Retina (tissue), 1 donor: ENCODE data around the gene EFNA1.
A peak's percentile ranks its signal among the peaks of the same experiment; 100 is the strongest.
"Not testable (repeated sequence)": the region's sequence is repeated elsewhere in the genome, so short reads cannot be mapped to it uniquely, and the experiment has no call there.

Experiments
- DNase-seq: peaks from one replicate; pipeline ENCODE4 v3.0.0-alpha.2; 2016

EFNA1 gene

DNA sequence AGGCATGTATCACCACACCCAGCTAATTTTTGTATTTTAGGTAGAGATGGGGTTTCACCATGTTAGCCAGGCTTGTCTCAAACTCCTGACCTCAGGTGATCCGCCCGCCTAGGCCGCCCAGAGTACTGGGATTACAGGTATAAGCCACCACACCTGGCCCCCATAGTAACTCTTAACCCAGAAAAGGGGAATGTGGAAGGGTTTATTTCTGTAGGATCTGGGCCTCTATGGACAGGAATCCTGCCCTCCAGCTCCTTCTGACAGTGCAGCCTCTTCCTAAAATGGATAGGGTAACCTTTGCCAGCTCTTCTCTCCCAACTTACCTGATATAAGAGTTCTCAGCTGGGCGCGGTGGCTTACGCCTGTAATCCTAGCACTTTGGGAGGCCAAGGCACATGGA, 35.0 kb downstream of the EFNA1 start:
- not testable (repeated sequence) for DNase-seq

DNA sequence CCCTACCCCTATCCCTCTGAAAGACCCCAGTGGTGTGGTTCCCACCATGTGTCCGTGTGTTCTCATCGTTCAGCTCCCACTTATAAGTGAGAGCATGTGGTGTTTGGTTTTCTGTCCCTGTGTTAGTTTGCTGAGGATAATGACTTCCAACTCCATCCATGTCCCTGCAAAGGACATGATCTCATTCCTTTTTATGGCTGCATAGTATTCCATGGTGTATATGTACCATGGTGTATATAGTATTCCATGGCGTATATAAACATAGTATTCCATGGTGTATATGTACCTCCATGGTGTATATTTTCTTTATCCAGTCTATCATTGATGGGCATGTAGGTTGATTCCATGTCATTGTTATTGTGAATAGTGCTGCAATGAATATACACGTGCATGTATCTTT, 36.1 kb downstream of the EFNA1 start:
- DNase-seq, result not testable (repeated sequence)

DNA sequence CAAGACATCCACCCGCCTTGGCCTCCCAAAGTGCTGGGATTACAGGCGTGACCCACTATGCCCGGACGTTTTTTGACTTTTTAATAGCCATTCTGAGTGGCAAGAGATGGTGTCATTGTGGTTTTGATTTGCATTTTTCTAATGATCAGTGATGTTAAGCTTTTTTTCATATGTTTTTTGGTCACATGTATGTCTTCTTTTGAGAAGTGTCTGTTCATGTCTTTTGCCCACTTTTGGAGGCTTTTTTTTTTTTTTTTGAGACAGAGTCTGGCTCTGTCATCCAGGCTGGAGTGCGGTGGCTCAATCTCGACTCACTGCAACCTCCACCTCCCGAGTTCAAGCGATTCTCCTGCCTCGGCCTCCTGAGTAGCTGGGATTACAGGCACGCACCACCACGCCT, 36.9 kb downstream of the EFNA1 start:
- DNase-seq, result not testable (repeated sequence)

DNA sequence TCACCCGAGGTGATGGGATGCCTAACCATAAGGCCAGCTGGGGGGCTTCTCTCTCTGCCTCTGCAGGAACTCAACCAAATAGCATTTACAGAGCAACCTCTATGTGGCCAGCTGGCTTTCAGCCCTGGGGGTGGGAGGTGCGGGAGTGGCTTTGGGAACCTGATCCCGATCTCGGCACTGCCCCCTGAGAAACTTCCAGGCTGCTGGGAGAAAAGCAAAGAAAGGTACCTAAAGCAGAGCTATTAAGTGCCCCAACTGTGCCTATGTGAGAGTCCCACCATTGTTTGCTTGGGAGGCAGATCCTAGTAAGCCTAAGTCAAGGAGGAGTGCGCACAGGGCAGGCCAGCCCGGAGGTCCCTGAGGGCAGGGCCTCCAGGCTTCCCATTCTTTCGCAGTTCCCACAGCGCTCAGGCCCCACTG, 38.4 kb downstream of the EFNA1 start:
- DNase-seq, result no peak

DNA sequence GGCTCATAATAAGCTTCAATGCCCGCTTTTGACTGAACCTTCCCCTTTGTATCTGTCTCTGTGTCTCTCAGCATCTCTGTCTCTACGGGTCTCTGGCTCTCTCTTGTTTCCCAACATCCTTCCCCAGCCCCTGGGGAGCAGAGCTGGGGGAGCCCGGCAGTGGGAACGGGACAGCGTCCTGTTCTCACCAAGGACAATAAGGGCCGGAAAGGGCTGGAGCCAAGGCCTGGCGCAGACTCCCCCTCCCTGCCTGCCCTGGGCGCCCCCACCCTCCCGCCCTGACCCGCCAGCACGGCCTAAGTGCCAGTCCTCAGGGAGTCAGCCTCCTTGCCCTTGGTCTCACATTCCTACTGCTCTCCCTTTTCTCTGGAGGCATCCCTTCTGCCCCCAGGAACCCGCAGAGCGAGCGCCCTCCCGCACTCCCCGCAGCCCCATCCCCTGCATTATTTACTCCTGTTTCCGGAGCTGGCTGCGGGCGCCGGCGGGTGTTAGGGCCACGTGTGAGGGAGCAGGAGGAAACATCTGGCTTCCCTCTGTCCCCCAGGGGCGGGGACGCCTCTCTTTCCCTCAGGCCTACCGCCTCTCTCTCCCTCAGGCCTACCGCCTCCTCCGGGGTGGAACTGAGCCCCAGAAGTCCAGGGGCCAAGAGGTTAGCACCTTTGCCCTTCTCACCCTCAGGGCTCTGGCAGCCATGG, 38.9 kb downstream of the EFNA1 start:
- DNase-seq, result peak; percentile 73

DNA sequence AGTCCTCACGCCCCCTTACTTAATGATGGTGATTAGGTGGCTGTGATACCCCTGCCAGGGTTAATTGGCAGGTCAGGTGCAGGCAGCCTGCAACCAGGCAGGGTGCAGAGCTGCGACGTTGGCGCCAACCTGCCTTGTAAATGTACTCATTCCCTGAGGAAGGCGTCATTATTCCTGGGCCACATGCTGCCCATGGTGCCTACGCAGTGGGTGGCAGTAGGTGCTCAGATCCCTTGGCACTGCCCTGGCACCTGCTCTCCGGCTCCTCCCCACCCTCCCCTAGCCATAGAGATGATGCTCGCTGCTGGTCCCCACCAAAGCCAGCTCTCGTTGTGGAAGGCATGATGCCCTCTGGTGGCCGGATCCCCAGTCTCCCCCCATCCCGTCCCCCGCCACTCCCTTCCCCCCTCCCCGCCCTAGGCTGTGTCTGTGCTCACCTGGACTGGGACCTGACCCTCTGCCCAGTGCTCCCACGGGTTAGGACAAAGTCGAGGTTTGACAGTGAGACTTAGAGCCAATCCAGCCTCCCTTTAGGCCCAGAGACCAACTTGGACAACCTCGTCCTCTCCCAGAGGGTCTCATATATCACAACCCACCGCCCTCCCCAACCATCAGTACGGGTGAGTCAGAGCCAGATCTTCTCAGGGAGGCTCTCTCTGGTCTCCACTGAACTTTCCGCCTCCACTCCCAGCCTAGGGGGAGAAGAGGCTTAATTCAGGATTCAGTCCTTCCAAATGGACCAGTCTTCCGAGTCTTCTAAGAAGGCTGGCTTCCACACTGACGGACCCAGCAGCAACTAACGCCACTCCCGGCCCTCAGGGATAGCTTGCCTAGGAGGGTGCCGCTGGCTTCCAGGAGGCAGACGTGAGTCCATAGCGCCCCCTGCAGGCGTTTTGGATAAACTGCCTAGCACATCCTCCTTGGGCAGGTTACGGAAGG, 39.8 kb downstream of the EFNA1 start:
- DNase-seq, result peak; percentile 91

DNA sequence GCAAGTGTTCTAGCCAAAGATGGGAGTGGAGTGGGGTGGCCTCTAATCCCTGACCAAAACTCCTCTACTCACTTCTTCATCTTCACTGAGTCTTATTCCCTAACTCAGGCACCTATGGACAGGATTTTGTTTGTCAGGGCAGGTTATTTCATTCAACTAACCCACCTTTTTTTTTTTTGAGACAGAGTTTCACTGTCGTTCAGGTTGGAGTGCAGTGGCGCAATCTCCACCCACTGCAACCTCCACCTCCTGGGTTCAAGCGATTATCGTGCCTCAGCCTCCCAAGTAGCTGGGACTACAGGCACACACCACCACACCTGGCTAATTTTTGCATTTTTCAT, 40.4 kb downstream of the EFNA1 start:
- not testable (repeated sequence) for DNase-seq

DNA sequence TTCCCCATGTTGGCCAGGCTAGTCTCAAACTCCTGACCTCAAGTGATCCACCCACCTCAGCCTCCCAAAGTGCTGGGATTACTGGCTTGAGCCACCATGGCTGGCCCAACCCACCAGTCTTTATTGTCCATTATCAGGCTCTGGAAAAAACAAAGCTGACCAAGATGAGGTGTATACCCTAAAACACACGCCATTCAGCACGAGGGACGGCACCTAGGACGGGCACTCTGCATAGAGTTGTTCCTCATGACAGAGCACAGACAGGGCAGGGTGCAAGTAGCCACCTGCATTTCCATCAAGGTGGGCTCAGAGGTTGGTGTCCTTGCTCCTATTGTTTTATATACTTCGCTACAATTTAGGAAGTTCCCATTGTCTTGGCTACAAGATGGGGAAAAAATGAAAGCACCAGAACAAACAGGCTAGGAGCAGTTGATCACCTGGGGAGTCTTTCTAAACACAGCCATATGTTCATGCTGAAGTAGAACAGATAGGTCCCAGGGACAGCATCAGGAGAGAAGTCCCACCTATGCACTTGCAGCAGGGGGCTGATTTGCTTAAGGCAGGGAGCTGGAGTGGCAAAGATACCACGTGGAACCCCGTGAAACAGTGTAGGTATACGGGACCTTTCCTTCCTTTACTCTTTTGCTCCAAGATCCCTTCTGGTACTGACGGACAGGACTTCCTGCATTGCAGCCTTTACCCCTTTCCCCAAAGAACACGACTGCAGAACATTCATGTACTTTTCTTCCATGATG, 41.0 kb downstream of the EFNA1 start:
- no peak for DNase-seq

DNA sequence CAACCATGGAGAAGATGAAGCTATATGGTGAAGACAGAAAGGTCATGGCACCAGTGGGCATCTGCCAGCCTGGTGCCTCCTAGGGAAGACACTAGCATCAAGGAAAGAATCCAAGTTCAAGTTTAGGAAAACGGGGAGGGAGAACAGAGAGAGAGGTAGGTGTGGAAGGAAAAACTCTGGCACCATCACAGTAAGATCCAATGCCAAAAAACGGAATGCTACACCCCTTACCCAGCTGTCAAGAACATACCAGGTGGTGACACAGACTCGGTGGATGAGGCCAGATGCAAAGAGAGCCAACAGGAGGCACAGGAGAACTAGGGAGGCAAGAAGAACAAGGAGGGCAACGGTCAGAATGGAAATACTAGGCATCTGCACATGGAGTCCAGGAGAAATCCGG, 41.9 kb downstream of the EFNA1 start:
- no peak for DNase-seq

DNA sequence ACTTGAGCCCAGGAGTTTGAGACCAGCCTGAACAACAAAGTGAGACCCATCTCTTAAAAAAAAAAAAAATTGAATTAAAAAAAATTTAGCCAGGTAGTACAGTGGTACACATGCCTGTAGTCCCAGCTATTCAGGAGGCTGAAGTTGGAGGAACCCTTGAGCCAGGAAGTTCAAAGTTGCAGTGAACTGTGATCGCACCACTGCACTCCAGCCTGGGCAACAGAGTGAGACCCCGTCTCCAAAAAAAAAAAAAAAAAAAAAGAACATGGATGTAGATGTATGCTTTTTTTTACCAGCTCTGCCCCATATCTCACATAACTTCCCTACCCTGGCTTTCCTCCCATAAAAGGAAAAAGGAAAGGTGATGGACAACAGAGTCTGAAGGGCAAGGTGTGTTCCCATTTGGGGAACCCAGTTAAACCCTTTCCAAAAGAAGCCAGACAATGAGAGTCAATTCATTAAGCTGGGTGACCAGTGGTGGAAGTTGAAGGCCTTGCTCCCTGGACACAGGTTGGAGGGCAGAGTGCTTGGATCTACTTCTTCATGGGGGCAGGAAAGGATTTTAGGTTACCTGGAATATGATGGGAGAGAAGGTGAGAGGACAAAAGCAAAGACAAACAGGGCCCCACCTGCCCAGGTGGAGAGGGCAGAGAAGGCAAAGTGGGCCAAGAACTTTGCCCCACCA, 42.6 kb downstream of the EFNA1 start:
- DNase-seq, result no peak

DNA sequence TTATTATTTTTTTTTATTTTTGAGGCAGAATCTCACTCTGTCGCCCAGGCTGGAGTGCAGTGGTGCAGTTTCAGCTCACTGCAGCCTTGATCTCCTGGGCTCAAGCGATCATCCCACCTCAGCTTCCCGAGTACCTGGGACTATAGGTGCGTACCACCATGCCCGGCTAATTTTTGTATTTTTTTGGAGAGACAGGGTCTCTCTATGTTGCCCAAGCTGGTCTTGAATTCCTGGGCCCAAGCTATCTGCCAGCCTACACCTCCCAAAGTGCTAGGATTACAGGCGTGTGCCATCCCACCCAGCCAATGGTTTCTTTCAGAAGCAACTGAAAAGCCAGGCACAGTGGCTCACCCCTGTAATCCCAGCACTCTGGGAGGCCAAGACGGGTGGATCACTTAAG, 43.1 kb downstream of the EFNA1 start:
- DNase-seq, result no peak

DNA sequence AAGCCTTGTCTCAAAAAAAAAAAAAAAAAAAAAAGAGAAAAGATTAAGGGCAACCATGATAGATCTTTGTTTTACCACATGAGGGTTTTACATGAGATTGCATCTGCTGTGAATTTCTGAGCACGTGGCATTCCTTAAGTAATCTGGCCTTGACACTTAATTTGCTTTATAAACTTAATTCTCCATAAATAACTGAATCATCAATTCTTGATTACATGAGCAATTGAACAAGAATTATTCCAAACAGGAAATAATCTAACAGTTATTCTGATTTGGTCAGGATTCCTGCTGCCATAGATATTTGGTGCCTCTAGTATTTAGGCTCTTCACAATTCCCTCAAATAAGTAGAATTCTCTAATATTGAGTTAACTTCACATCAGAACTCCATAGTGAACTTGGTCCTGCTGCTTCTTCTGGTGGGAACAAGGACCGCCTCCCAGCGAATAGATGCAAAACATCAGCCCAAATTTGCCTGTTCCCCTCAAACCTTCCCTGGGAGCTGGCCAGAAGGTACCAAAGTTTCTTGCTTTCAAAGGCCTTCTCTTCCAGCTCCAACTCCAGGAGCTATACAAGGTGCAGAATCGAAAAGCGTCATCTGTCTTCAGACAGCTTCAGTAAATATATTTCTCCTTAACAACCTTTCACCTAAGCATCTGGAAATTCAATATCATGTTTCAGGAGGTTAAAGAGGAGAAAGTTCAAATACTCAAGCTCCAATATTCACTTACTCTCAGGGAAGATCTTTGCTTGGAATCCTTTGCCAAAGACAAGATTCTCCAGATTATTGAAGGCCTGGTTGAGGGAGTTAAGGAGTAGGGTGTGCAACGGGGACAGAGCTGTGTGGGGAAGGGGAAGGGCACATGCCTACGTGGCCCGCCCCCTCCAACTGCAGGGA, 44.4 kb downstream of the EFNA1 start:
- no peak for DNase-seq

DNA sequence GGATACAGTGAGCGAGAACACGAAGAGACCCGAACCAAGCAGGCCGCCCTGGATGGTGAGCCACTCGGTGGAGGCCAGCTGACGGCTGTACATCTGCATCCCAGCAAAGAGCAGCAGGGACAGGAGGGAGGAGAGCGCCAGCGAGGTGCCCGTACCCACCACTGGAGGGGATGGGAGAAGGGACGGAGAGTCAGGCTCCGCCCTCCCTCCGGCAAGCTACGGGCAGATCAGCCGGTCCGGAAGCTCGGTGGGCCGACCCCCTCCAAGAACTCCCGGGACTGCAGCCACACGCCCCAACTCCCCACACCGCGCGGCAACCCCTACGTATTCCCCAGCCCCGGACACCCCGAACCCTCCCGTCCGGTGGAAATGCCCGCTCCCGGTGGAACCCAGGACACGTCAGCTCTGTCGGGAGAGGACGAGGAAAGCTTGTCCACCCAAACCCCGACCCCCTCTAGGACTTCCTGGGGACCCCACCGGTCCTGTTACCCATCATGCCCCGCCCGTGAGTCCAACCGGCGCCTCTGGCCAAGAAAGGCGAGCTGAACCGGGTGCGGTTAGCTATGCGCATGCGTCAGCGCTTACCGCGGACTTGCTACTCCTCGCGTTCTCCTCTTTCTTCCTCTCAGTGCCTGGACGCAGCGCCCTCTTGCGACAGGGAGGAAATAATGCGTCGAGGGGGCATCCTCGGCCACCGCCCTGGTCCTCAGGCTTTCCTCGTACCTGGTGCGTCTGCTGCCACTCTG, 45.2 kb downstream of the EFNA1 start, which contains the start of gene KRTCAP2:
Gene KRTCAP2 (minus strand): TSS at position 573 of the 746 bp plus-strand sequence. CDS start 80 bp downstream, at position 493.
- peak; percentile 97 for DNase-seq

DNA sequence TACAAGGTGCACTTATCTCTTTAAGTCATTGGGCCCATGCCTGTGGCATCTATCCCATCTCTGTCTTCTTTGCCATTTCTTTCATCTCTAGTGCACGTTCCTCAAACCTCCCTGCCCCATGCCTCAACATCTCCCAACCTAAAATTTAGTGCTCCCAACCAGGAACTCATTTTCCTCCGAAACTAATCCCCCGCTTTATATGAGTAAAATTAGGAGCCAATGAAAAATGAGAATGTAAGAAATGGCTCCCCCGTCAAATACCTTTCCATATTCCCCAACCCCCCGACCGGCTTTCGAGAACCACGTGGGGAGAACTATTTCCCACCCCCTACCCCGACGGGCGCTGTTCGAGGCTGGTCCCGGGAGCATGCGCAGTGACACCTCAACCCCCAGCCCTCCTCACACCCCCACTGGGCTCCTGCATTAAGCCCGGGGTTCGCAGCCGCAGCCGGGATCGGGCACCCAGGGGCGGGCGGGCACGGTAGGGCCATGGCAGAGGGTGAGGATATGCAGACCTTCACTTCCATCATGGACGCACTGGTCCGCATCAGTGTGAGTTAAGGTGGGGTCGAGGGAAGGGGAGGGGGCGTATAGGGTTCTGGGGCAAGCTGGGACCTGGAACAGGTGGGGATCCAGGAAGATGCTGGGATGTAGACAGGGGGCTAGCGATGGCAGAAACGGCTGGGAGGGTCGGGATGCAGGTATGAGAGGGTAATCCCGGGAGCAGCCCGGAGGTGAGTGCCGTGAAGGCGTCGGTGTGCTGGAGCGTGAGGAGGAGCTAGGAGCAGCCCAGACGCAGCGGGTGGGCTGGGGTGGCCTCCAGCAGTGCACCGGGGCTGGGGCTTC, 46.0 kb downstream of the EFNA1 start, which contains the start of gene TRIM46:
Gene TRIM46 (plus strand): TSS at position 372 of the 846 bp plus-strand sequence. CDS start 118 bp downstream, at position 490.
- DNase-seq, result no peak

DNA sequence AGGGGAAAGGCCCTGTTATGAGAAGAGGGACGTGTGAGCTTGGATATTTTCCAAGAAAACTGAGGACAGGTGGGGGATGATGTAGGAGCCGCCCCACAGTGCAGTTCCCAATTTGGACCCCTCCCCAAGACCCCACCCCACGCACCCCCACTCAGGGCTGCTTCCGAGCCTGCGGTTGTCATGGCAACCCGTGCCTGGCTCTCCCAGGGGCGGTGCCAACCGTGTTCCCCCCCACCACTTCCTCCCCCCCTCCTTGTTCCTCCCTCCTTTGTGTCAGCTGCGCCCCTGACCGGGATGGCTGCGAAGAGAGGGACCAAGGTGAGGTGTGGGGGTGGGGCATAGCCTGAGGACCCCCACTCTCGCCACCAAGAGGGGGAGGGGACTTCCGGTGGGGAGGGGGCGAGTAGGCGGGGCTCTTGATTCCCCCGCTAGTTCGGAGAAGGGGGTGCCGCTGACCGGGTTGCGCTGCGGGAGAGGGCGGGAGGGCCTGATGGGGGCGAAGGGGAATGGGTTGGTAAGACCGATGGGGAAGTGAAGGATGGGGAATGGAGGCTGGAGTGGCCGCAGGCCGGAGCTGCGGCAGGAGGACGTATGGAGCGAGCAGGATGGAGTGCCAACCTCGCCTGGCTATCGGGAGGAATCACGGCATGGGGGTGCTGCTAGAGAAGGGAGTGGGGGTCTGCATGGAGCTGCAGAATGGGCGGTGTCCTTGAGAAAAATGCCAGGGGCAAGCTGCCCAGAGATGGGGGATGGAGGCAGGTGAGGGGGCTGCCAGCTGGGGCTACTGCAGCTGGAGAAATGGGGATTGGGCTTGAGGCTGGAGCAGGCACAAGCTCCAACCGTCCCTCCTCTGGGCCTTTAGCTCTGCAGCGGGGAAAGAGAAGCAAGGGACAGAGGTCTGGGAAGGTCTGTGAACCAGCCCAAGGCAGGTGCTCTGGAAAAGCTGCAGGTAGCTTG, 46.9 kb downstream of the EFNA1 start:
- DNase-seq, result peak; percentile 77

DNA sequence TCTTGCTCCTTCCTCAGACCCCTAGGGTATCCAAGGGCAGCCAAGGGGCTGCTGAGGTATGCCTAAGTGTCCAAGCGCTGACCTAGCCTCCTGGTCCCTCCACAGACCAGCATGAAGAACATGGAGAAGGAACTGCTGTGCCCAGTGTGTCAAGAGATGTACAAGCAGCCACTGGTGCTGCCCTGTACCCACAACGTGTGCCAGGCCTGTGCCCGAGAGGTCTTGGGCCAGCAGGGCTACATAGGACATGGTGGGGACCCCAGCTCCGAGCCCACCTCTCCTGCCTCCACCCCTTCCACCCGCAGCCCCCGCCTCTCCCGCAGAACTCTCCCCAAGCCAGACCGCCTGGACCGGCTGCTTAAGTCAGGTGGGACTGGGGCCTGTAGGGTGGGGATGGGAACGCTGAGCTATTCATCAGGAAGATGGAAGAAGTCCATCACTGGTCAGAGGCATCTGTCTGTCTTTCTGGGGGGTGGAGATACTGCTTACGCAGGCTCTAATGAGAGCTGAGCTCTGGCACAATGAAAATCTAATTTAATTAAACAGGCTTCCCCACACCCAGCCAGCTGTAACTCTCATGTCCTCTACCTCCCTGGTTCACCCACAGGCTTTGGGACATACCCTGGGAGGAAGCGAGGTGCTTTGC, 47.7 kb downstream of the EFNA1 start:
- no peak for DNase-seq

DNA sequence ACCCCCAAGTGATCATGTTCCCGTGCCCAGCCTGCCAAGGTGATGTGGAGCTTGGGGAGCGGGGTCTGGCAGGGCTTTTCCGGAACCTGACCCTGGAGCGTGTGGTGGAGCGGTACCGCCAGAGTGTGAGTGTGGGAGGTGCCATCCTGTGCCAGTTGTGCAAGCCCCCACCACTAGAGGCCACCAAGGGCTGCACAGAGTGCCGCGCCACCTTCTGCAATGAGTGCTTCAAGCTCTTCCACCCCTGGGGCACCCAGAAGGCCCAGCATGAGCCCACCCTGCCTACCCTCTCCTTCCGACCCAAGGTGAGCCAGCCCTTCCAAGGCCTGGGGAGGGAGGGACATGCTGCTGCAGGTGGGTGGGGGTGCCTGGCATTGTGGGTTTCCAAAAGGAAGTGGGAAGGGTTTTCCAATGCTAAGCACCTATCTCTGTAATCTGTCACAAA, 48.3 kb downstream of the EFNA1 start:
- DNase-seq, result no peak

DNA sequence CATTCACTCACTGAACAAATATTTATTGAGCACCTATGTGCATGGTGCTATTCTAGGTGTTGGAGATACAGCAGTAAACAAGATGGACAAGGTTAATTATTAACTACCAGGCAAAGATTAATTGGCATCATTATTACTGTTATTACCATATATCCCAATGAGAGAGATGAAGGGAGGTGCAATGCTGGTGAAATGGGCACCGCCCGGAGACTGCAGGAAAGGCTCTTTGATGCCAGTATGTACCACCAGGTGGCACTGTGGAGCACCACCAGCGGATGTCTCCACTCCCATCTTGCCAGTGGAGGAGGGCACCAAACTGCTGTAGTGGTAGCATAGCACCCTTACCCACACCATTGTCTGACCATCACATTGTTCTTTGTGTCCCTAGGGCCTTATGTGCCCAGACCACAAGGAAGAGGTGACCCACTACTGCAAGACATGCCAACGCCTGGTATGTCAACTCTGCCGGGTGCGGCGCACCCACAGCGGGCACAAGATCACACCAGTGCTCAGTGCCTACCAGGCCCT, 48.9 kb downstream of the EFNA1 start:
- peak; percentile 77 for DNase-seq
